ENCODE data around the gene CENPV. TPM values are rescaled to one million over a fixed set of nuclear protein-coding genes. Genes with fewer than 3 reads are reported as not detected.
"Not testable (repeated sequence)": the region's sequence is repeated elsewhere in the genome, so short reads cannot be mapped to it uniquely, and the experiment has no call there.

Gene CENPV
- 10 to 100 TPM; 14.2 to 28.1 (median 23.1) TPM for polyA plus RNA-seq

- Mint-ChIP-seq H3K4me1 (peaks cover 16 to 23% of the 10 kb centered on the region in 2 donors), H3K27me3 (ENCODE audit: low read depth in 3 of 3) (peaks cover 3 to 9% (median 5%) of the 10 kb centered on the region in 3 donors), H3K36me3 (peaks cover 0 to 3% (median 0%) of the 10 kb centered on the region in 3 donors), H3K27ac (peak within 1 kb of the TSS; percentile 60 to 80 (median 67)), H3K9me3 (no peaks in the 10 kb centered on the region), H3K4me3 (peak within 1 kb of the TSS; percentile 90 to 96 (median 95))
- DNase-seq = peak; percentile 60 to 64 (median 64)
Measured at GRCh38 chr17:16353317-16354174, at the start of gene CENPV. CENPV (minus strand) TSS chr17:16353469; CDS start chr17:16353436, 33 bp downstream.

- Mint-ChIP-seq H3K36me3 (peaks cover 0 to 3% (median 0%) of the 10 kb centered on the region in 3 donors), H3K27me3 (ENCODE audit: low read depth in 3 of 3) (peaks cover 2 to 5% (median 3%) of the 10 kb centered on the region in 3 donors), H3K9me3 (peaks cover 0 to 2% (median 0%) of the 10 kb centered on the region in 6 donors), H3K4me3 (no peak overlapping the region), H3K4me1 (no peaks in the 10 kb centered on the region), H3K27ac (no peak overlapping the region)
- DNase-seq = no peak
Measured at GRCh38 chr17:16398270-16399267, 45.3 kb upstream of the CENPV start.

- H3K36me3 Mint-ChIP-seq; H3K27ac Mint-ChIP-seq; H3K9me3 Mint-ChIP-seq; H3K4me1 Mint-ChIP-seq; DNase-seq; H3K4me3 Mint-ChIP-seq; H3K27me3 Mint-ChIP-seq (ENCODE audit: low read depth in 3 of 3): not testable (repeated sequence)
Measured at GRCh38 chr17:16396693-16397092, 43.4 kb upstream of the CENPV start.

- not testable (repeated sequence) for H3K27ac Mint-ChIP-seq; H3K4me3 Mint-ChIP-seq; H3K27me3 Mint-ChIP-seq (ENCODE audit: low read depth in 3 of 3); H3K4me1 Mint-ChIP-seq; H3K36me3 Mint-ChIP-seq; H3K9me3 Mint-ChIP-seq; DNase-seq
Measured at GRCh38 chr17:16395887-16396286, 42.6 kb upstream of the CENPV start.

- not testable (repeated sequence) for H3K27me3 Mint-ChIP-seq (ENCODE audit: low read depth in 3 of 3); H3K4me1 Mint-ChIP-seq; H3K27ac Mint-ChIP-seq; DNase-seq; H3K4me3 Mint-ChIP-seq; H3K36me3 Mint-ChIP-seq; H3K9me3 Mint-ChIP-seq
Measured at GRCh38 chr17:16392491-16392890, 39.2 kb upstream of the CENPV start.

GRCh38 chr17:16391451-16391850 is 38.2 kb upstream of the CENPV start:
- Mint-ChIP-seq H3K27me3 (ENCODE audit: low read depth in 3 of 3) (peaks cover 0 to 7% (median 3%) of the 10 kb centered on the region in 3 donors), H3K36me3 (no peaks in the 10 kb centered on the region), H3K9me3 (no peaks in the 10 kb centered on the region), H3K27ac (no peak overlapping the region), H3K4me1 (peaks cover 11 to 13% of the 10 kb centered on the region in 2 donors), H3K4me3 (no peak overlapping the region)
- DNase-seq = no peak

GRCh38 chr17:16386126-16386507 is 32.8 kb upstream of the CENPV start:
- not testable (repeated sequence) for DNase-seq, H3K9me3 Mint-ChIP-seq
- Mint-ChIP-seq H3K4me3 (peak overlapping the region; percentile 87 to 92 (median 89)), H3K27me3 (ENCODE audit: low read depth in 3 of 3) (peaks cover 7 to 21% (median 10%) of the 10 kb centered on the region in 3 donors), H3K36me3 (peaks cover 8 to 27% (median 11%) of the 10 kb centered on the region in 3 donors), H3K27ac (peak overlapping the region in 4 of 6 donors; percentile 80 to 92 (median 85)), H3K4me1 (peaks cover 49 to 55% of the 10 kb centered on the region in 2 donors)

GRCh38 chr17:16384557-16384956 is 31.3 kb upstream of the CENPV start:
- Mint-ChIP-seq H3K27me3 (ENCODE audit: low read depth in 3 of 3) (peaks cover 16 to 29% (median 17%) of the 10 kb centered on the region in 3 donors), H3K4me1 (peaks cover 54 to 61% of the 10 kb centered on the region in 2 donors), H3K36me3 (peaks cover 8 to 27% (median 11%) of the 10 kb centered on the region in 3 donors), H3K27ac (peak overlapping the region; percentile 54 to 99 (median 81)), H3K9me3 (no peaks in the 10 kb centered on the region), H3K4me3 (peak overlapping the region; percentile 28 to 96 (median 40))
- no peak for DNase-seq

- peaks cover 8 to 27% (median 11%) of the 10 kb centered on the region in 3 donors for H3K36me3 Mint-ChIP-seq
- peaks cover 16 to 29% (median 17%) of the 10 kb centered on the region in 3 donors for H3K27me3 Mint-ChIP-seq (ENCODE audit: low read depth in 3 of 3)
- no peaks in the 10 kb centered on the region for H3K9me3 Mint-ChIP-seq
- peak overlapping the region; percentile 74 to 99 (median 84) for H3K27ac Mint-ChIP-seq
- peak overlapping the region; percentile 48 to 96 (median 61) for H3K4me3 Mint-ChIP-seq
- no peak for DNase-seq
- H3K4me1 Mint-ChIP-seq = peaks cover 54 to 61% of the 10 kb centered on the region in 2 donors
Measured at GRCh38 chr17:16383772-16384287, 30.6 kb upstream of the CENPV start.

- Mint-ChIP-seq H3K27me3 (ENCODE audit: low read depth in 3 of 3) (peaks cover 16 to 29% (median 17%) of the 10 kb centered on the region in 3 donors), H3K4me1 (peaks cover 54 to 61% of the 10 kb centered on the region in 2 donors), H3K4me3 (peak overlapping the region; percentile 48 to 96 (median 61)), H3K36me3 (peaks cover 8 to 27% (median 11%) of the 10 kb centered on the region in 3 donors), H3K27ac (peak overlapping the region; percentile 74 to 99 (median 84)), H3K9me3 (no peaks in the 10 kb centered on the region)
- no peak for DNase-seq
Measured at GRCh38 chr17:16383216-16383615, 29.9 kb upstream of the CENPV start.

GRCh38 chr17:16381496-16381820 is 28.2 kb upstream of the CENPV start:
- peak overlapping the region; percentile 96 to 99 (median 98) for H3K27ac Mint-ChIP-seq
- peaks cover 8 to 27% (median 11%) of the 10 kb centered on the region in 3 donors for H3K36me3 Mint-ChIP-seq
- peaks cover 14 to 22% (median 16%) of the 10 kb centered on the region in 3 donors for H3K27me3 Mint-ChIP-seq (ENCODE audit: low read depth in 3 of 3)
- DNase-seq = no peak
- H3K4me1 Mint-ChIP-seq = peaks cover 43 to 48% of the 10 kb centered on the region in 2 donors
- no peaks in the 10 kb centered on the region for H3K9me3 Mint-ChIP-seq
- peak overlapping the region; percentile 89 to 96 (median 93) for H3K4me3 Mint-ChIP-seq

GRCh38 chr17:16380640-16381495 is 27.6 kb upstream of the CENPV start, which contains the start of gene UBB:
UBB (plus strand) TSS chr17:16381091; CDS start chr17:16381908, 817 bp downstream.
- peak within 1 kb of the TSS; percentile 96 to 99 (median 98) for H3K27ac Mint-ChIP-seq
- peaks cover 8 to 27% (median 11%) of the 10 kb centered on the region in 3 donors for H3K36me3 Mint-ChIP-seq
- peak within 1 kb of the TSS; percentile 89 to 96 (median 93) for H3K4me3 Mint-ChIP-seq
- peaks cover 14 to 20% (median 16%) of the 10 kb centered on the region in 3 donors for H3K27me3 Mint-ChIP-seq (ENCODE audit: low read depth in 3 of 3)
- peak; percentile 95 to 97 (median 96) for DNase-seq
- H3K4me1 Mint-ChIP-seq = peaks cover 42 to 48% of the 10 kb centered on the region in 2 donors
- no peaks in the 10 kb centered on the region for H3K9me3 Mint-ChIP-seq

All from immature natural killer cell (primary cell).